ENCODE results near the gene MAP2K1. TPM values are rescaled to one million over a fixed set of nuclear protein-coding genes. Genes with fewer than 3 reads are reported as not detected.

Gene MAP2K1
- total and polyA plus RNA-seq, 9 of the 15 experiments (the other 6 are each of a cell fraction or from before 2014, with no cell fraction given), result 7.5 to 58.3 (median 30.0) TPM

GRCh38 chr15:66504563-66505429 is 118.1 kb downstream of the MAP2K1 start, which contains the start of the genes RPL4 and ZWILCH (continued):
- no peak for TF ChIP-seq HDAC6 (IDR thresholded peaks at IDR 0.05; ENCODE audit: low read depth, low read length)
- TF ChIP-seq NEUROD1 (IDR thresholded peaks at IDR 0.05; ENCODE audit: borderline replicate concordance, low read depth, low read length, partially characterized antibody), result peak; percentile 23
- peak; percentile 79 for TF ChIP-seq VEZF1 (CRISPR knock-in tag; IDR thresholded peaks at IDR 0.05)
- peak; percentile 50; the same call in 1 of the 2 replicates for TF ChIP-seq ZNF780A (CRISPR knock-in tag; IDR thresholded peaks at IDR 0.05)
- no peak; the same call in 1 of the 2 replicates for TF ChIP-seq FOXJ2 (tag; IDR thresholded peaks at IDR 0.05)
- TF ChIP-seq PHB2 (IDR thresholded peaks at IDR 0.05; ENCODE audit: low read depth), result 0 out of 2 replicates have a peak, but pooled peaks have one; percentile 31
- peak; percentile 93 for TF ChIP-seq THAP12 (CRISPR knock-in tag; IDR thresholded peaks at IDR 0.05)
- no peak for TF ChIP-seq ZNF609 (CRISPR knock-in tag; IDR thresholded peaks at IDR 0.05; ENCODE audit: borderline replicate concordance)
- no peak for TF ChIP-seq ZC3H4 (CRISPR knock-in tag; IDR thresholded peaks at IDR 0.05; ENCODE audit: borderline replicate concordance)
- TF ChIP-seq C11orf30 (IDR thresholded peaks at IDR 0.05; ENCODE audit: low read depth), result peak; percentile 79
- no peak for TF ChIP-seq MTA2 (IDR thresholded peaks at IDR 0.05; ENCODE audit: low read depth)
- no peak for TF ChIP-seq NR3C1 (CRISPR knock-in tag; IDR thresholded peaks at IDR 0.05)
- TF ChIP-seq MNT (conservative IDR thresholded peaks at IDR 0.05), result peak; percentile 90 to 91
